Astrocyte of the cerebellum (primary cell): ENCODE results near the gene RFTN1.

ENCODE experiments used
- DNase-seq: peaks from one replicate; pipeline ENCODE4 v3.0.0-alpha.2; 2011; ENCODE audit warnings: low read depth
- H3K4me3 ChIP-seq: 2 replicates; pipeline ENCODE4 v1.5.1; 2011; ENCODE audit warnings: mild to moderate bottlenecking, low read depth, low read length, moderate library complexity
- CTCF ChIP-seq: IDR thresholded peaks from 2 replicates; pipeline ENCODE4 v1.5.1; 2012; ENCODE audit warnings: low read length, low read depth, moderate library complexity, mild to moderate bottlenecking; ENCODE audit errors: missing control alignments
- in situ Hi-C: cut with HindIII; loops from 2 replicates; pipeline ENCODE4 v1.10.0; 2017; ENCODE audit warnings: low sequenced_read_pairs

RFTN1 gene

GRCh38 chr3:16550305-16550675 is 36.8 kb upstream of the RFTN1 start:
- no peak for TF ChIP-seq CTCF
- peak overlapping the region; percentile 5 for H3K4me3 ChIP-seq
- in situ Hi-C loops: loop anchor here (5.0 kb wide), 1 partner anchor 258 kb away; no protein-coding TSS in a partner anchor
- DNase-seq: no peak

- in situ Hi-C loops: no loop called here
- TF ChIP-seq CTCF: no peak
- DNase-seq: peak; percentile 68
- no peak overlapping the region for H3K4me3 ChIP-seq
Observed at GRCh38 chr3:16548721-16549120, 35.2 kb upstream of the RFTN1 start.

GRCh38 chr3:16547561-16548357 is 34.3 kb upstream of the RFTN1 start:
- no peak for TF ChIP-seq CTCF
- H3K4me3 ChIP-seq: no peak overlapping the region
- no peak for DNase-seq
- in situ Hi-C loops: no loop called here

DNA sequence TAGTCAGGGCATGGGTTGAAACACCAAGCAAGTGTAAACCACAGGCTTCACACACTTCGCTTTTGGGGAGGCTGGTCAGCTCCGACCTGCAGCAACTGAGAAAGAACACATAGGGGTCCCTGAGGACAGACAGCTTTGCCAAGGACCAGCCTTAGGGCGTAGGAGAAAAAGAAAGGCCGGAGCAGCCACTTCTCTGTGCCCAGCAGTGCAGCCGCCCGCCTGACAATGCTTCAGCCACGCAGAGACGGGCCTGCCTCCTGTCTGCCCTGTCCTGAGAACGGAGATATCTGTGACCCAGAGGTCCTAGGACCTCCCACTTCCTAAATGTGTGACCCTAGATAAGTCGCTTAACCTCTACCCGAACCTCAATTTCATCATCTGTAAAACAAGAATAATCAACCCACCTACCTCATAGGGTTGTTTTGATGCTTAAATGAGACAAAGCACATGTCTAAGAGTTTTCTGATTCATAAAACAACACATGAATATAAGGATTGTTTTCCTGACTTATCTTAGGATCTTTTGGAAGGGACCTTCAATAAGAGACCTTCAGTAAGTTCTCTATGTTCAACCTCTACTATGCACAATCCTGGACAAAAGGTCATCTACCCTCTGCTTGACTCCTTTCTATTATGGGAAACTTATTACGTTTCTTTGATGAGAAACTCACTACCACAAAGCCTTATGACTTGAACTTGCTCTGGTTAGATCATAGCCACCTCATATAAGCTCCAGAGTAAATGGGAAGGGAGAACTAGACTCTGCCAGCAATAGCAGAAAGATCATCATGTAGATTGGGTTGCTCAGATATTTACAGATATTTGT is 32.9 kb upstream of the RFTN1 start:
- in situ Hi-C loops: no loop called here
- no peak for DNase-seq
- no peak for TF ChIP-seq CTCF
- H3K4me3 ChIP-seq: no peak overlapping the region

DNA sequence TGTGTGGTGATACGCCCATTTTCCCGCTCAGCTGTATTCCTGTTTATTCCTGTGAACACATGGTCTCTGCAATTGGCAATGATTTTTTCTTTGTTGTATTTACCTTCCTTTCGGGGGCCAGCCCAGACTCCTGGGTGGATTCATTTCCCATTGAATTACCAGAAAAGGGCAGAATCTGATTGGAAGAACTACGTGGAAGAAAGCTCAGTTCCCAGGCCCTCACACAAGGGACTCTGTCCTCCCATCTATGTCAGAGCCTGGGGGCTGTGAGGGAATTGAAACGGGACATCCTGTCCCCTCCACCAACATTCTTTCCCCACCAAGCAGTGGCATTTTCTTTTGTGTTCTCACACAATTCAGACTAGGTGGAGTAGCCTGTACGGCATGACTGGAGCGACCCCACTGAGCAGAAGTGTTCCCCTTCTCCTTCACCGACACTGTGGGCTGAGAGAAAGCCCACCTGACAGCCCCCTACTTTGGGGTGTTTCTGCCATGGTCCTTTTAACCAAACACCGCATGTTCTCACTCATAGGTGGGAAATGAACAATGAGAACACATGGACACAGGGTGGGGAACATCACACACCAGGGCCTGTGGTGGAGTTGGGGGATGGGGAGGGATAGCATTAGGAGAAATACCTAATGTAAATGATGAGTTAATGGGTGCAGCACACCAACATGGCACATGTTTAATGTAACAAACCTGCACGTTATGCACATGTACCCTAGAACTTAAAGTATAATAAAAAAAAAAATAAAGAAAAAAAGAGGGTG is 32.1 kb upstream of the RFTN1 start:
- H3K4me3 ChIP-seq: no peak overlapping the region
- DNase-seq: no peak
- in situ Hi-C loops: no loop called here
- TF ChIP-seq CTCF: no peak

GRCh38 chr3:16543242-16543864 is 29.9 kb upstream of the RFTN1 start:
- H3K4me3 ChIP-seq: no peak overlapping the region
- no peak for TF ChIP-seq CTCF
- no peak for DNase-seq
- in situ Hi-C loops: no loop called here
